HepG2 (cell line): ENCODE measurements around the gene PLXNA1. TPM values are rescaled to one million over a fixed set of nuclear protein-coding genes. Genes with fewer than 3 reads are reported as not detected.

Experiments used
- ATAC-seq: fragments of 200-7000 bp; cut with Tn5 transposase; 3 replicates; pipeline ENCODE4 v1.9.1; 2020; ENCODE audit warnings: mild to moderate bottlenecking, moderate library complexity
- BruUV-seq: library from RNA; stranded (reverse); fragments of 400-500 nt; replicated peaks from 2 replicates; lab custom pipeline; 2021; lab: Mats Ljungman, UMichigan
- CTCF ChIA-PET: fragments of 300-600 bp; formaldehyde crosslinking; extraction: SDS; loops from one replicate; lab custom pipeline; 2021; ENCODE audit warnings: low total read pairs, inconsistent platforms, low intra/inter-chr PET ratio; lab: Yijun Ruan, JAX
- POLR2A ChIA-PET: fragments of 350-600 bp; sonication (Branson Sonifier 250); formaldehyde crosslinking; loops from one replicate; lab custom pipeline; 2020; ENCODE audit warnings: antibody characterized with exemption, inconsistent platforms; lab: Yijun Ruan, JAX
- DNase-seq: peaks from one replicate; pipeline ENCODE4 v3.0.0-alpha.2; 2015; ENCODE audit warnings: low spot score
- FAIRE-seq: peaks from 3 replicates; lab custom pipeline; 2011; peaks lifted over from hg19 to GRCh38; lab: Jason Lieb, UNC
- H2AFZ ChIP-seq: one replicate; pipeline ENCODE4 v1.6.1; 2011; ENCODE audit warnings: low read length, inconsistent platforms
- H3K27ac ChIP-seq: fragments of 300-600 bp; 3 replicates; pipeline ENCODE4 v1.8.0; 2011; ENCODE audit warnings: mixed run types, mild to moderate bottlenecking, mixed read lengths, low read length, inconsistent platforms; ENCODE audit not compliant: insufficient read depth; ENCODE audit errors: extremely low read length
- H3K27me3 ChIP-seq, 2 experiments: fragments of 200-600 bp in 1 of 2; 2 replicates in 1 of 2; 3 replicates in 1 of 2; pipeline versions ENCODE4 v1.6.0 to v1.8.0; 2011; ENCODE audit warnings: low read length in 2 of 2, mild to moderate bottlenecking in 2 of 2, moderate library complexity in 2 of 2, inconsistent platforms in 1 of 2; ENCODE audit not compliant: insufficient read depth in 2 of 2, control insufficient read depth in 1 of 2
- H3K36me3 ChIP-seq, 2 experiments: fragments of 200-600 bp in 1 of 2; replicated peaks in 1 of 2; 2 replicates in 1 of 2; 3 replicates in 1 of 2; pipeline versions ENCODE4 v1.5.1 to v1.8.0; 2011; ENCODE audit warnings: low read length in 2 of 2, inconsistent platforms in 1 of 2; ENCODE audit not compliant: insufficient read depth in 2 of 2, control insufficient read depth in 1 of 2
- H3K4me1 ChIP-seq: 2 replicates; pipeline ENCODE4 v1.5.1; 2012; ENCODE audit warnings: low read length, inconsistent platforms; ENCODE audit not compliant: insufficient read depth
- H3K4me2 ChIP-seq: 2 replicates; pipeline ENCODE4 v1.6.0; 2011; ENCODE audit warnings: low read depth, low read length, inconsistent platforms
- H3K4me3 ChIP-seq, 3 experiments: fragments of 200-600 bp in 1 of 3; sonication (generic), shearing (Covaris generic) in 1 of 3; replicated peaks in 1 of 3; 2 replicates each; pipeline ENCODE4 v1.5.1; 2011 to 2016; ENCODE audit warnings: low read length in 3 of 3, inconsistent platforms in 2 of 3, low read depth in 2 of 3, mild to moderate bottlenecking in 2 of 3, control low read depth in 1 of 3, mixed read lengths in 1 of 3; ENCODE audit not compliant: insufficient read depth in 1 of 3
- H3K79me2 ChIP-seq: one replicate; pipeline ENCODE4 v1.6.1; 2011; ENCODE audit warnings: low read length, inconsistent platforms; ENCODE audit not compliant: insufficient read depth
- H3K9ac ChIP-seq: 2 replicates; pipeline ENCODE4 v1.6.0; 2011; ENCODE audit warnings: mild to moderate bottlenecking, low read depth, low read length, inconsistent platforms; ENCODE audit not compliant: insufficient read depth
- H3K9me3 ChIP-seq: 2 replicates; pipeline ENCODE4 v1.5.1; 2012; ENCODE audit warnings: mild to moderate bottlenecking, low read length
- H4K20me1 ChIP-seq: 2 replicates; pipeline ENCODE4 v1.6.0; 2011; ENCODE audit warnings: inconsistent platforms, mild to moderate bottlenecking, low read length, moderate library complexity; ENCODE audit not compliant: insufficient read depth
- ARID4A ChIP-seq: sonication (generic); formaldehyde crosslinking; IDR thresholded peaks from 2 replicates; pipeline ENCODE4 v1.5.0; 2020; ENCODE audit warnings: mild to moderate bottlenecking, missing genetic modification reagents, borderline replicate concordance
- ATF1 ChIP-seq: IDR thresholded peaks from 2 replicates; pipeline ENCODE4 v1.6.1; 2016; ENCODE audit warnings: mild to moderate bottlenecking, control low read depth
- ATM ChIP-seq: fragments of 450-650 bp; IDR thresholded peaks from 2 replicates; pipeline ENCODE4 v1.7.1; 2017; ENCODE audit warnings: mild to moderate bottlenecking, borderline replicate concordance
- ETV5 ChIP-seq: IDR thresholded peaks from 2 replicates; pipeline ENCODE4 v1.6.1; 2018; ENCODE audit warnings: missing biosample characterization, missing genetic modification reagents, inconsistent platforms, borderline replicate concordance
- FOSL1 ChIP-seq: sonication (generic); formaldehyde crosslinking; IDR thresholded peaks from 2 replicates; pipeline ENCODE4 v1.9.0; 2021; ENCODE audit warnings: missing genetic modification reagents, borderline replicate concordance
- FOSL2 ChIP-seq: sonication (generic); formaldehyde crosslinking; IDR thresholded peaks from 2 replicates; pipeline ENCODE4 v1.4.0; 2020; ENCODE audit warnings: missing genetic modification reagents
- GATAD2A ChIP-seq: IDR thresholded peaks from 2 replicates; pipeline ENCODE4 v1.6.1; 2016
- MXD3 ChIP-seq: IDR thresholded peaks from 2 replicates; pipeline ENCODE4 v1.6.1; 2016; ENCODE audit warnings: mild to moderate bottlenecking, missing biosample characterization, missing genetic modification reagents
- PCBP2 ChIP-seq: fragments of 200-400 bp; formaldehyde crosslinking; optimal IDR thresholded peaks from 2 replicates; pipeline ENCODE3; 2018; ENCODE audit warnings: low read length, low read depth; ENCODE audit not compliant: poor library complexity, severe bottlenecking
- RCOR2 ChIP-seq: IDR thresholded peaks from 2 replicates; pipeline ENCODE4 v1.6.1; 2016; ENCODE audit warnings: missing biosample characterization, missing genetic modification reagents
- RXRA ChIP-seq: sonication (generic); formaldehyde crosslinking; IDR thresholded peaks from 2 replicates; pipeline ENCODE4 v1.5.1; 2020; ENCODE audit warnings: missing genetic modification reagents
- SAP130 ChIP-seq: IDR thresholded peaks from 2 replicates; pipeline ENCODE4 v1.6.1; 2016; ENCODE audit warnings: low read depth
- SMARCC2 ChIP-seq: fragments of 450-650 bp; IDR thresholded peaks from 2 replicates; pipeline ENCODE4 v1.6.1; 2017; ENCODE audit warnings: antibody characterized with exemption, mild to moderate bottlenecking
- SP2 ChIP-seq: sonication (generic); formaldehyde crosslinking; IDR thresholded peaks from 2 replicates; pipeline ENCODE4 v1.5.1; 2020; ENCODE audit warnings: mild to moderate bottlenecking, missing genetic modification reagents
- ZBTB10 ChIP-seq: sonication (generic); formaldehyde crosslinking; IDR thresholded peaks from 2 replicates; pipeline ENCODE4 v1.4.0; 2020; ENCODE audit warnings: missing genetic modification reagents, borderline replicate concordance
- ZBTB3 ChIP-seq: sonication (generic); formaldehyde crosslinking; IDR thresholded peaks from 2 replicates; pipeline ENCODE4 v1.4.0; 2020; ENCODE audit warnings: low read depth, mild to moderate bottlenecking, moderate library complexity, missing genetic modification reagents, borderline replicate concordance
- ZNF234 ChIP-seq: sonication (generic); formaldehyde crosslinking; conservative IDR thresholded peaks from 2 replicates; pipeline ENCODE4 v1.5.1; 2020; ENCODE audit warnings: mild to moderate bottlenecking, missing genetic modification reagents
- ZNF75D ChIP-seq: sonication (generic); formaldehyde crosslinking; IDR thresholded peaks from 2 replicates; pipeline ENCODE4 v1.8.1; 2023; ENCODE audit warnings: missing genetic modification reagents, mild to moderate bottlenecking, borderline replicate concordance
- WGBS: methylation state at CpG from one replicate; pipeline ENCODE4 v1.1.6; 2017; ENCODE audit warnings: low lambda C conversion rate; 5-methylcytosine and 5-hydroxymethylcytosine counted together
- in situ Hi-C: cut with HindIII; loops from 2 replicates; pipeline ENCODE4 v1.10.0; 2017; ENCODE audit warnings: low pct_unique_long_range_greater_than_20kb; ENCODE audit not compliant: extremely low pct_ligation_motif_present
- intact Hi-C: fragments of 100-400 bp; cut with micrococcal nuclease; formaldehyde crosslinking; loops from one replicate; pipeline ENCODE4 v1.10.0; 2022; ENCODE audit not compliant: unreplicated experiment
- polyA plus RNA-seq, 8 experiments: library from polyadenylated mRNA; depleted of rRNA in 3 of 8; stranded (reverse) in 7 of 8; unstranded in 1 of 8; fragments of >200 nt; fragmentation: Illumina TruSeq in 4 of 8; extraction: Trizol in 4 of 8; gene quantifications; 2 replicates each; pipeline versions ENCODE4 v1.2.1 to v1.2.3, GENCODE V29; 2011 to 2016; ENCODE audit warnings: low read depth in 4 of 8, missing spikeins in 1 of 8, mixed read lengths in 1 of 8; ENCODE audit not compliant: insufficient read depth in 1 of 8
- total RNA-seq, 5 experiments: library from RNA; depleted of rRNA; stranded (reverse); fragments of >200 nt; fragmentation: Illumina TruSeq; extraction: Trizol; gene quantifications; 2 replicates each; pipeline ENCODE4 v1.2.3, GENCODE V29; 2016; ENCODE audit warnings: low read depth in 1 of 5

The PLXNA1 gene
- total and polyA plus RNA-seq, 2 of the 13 experiments (the other 11 are each of a cell fraction or from before 2014, with no cell fraction given) = 16.6 to 18.2 TPM

- H4K20me1 ChIP-seq = 0 out of 2 replicates have a peak, but pooled peaks cover under 1% of the 10 kb centered on the region
- no peaks in the 10 kb centered on the region for H3K36me3 ChIP-seq
- peak overlapping the region; percentile 2; the same call in 1 of the 2 replicates for H3K9ac ChIP-seq
- ATAC-seq = peak; percentile 22; the same call in 2 of the 3 replicates
- intact Hi-C loops (no loop called here), in situ Hi-C loops (loop anchor here (10.0 kb wide), 1 partner anchor 304 kb away; no protein-coding TSS in a partner anchor)
- ChIA-PET CTCF (no interaction called here), POLR2A (no interaction called here)
- BruUV-seq = no TSS peak
- H3K4me1 ChIP-seq = peaks cover 29% of the 10 kb centered on the region
- H2AFZ ChIP-seq = no peak overlapping the region
- H3K27ac ChIP-seq = no peak overlapping the region
- peak overlapping the region; percentile 57 for H3K4me2 ChIP-seq
- H3K4me3 ChIP-seq = peak overlapping the region in 1 of 3 experiments; percentile 15; a peak in 1 of 6 replicates
- peaks cover 2 to 16% of the 10 kb centered on the region in 2 experiments; a peak in 3 of 5 replicates for H3K27me3 ChIP-seq
- DNase-seq = peak; percentile 26
- peaks cover 2% of the 10 kb centered on the region for H3K79me2 ChIP-seq
- FAIRE-seq = no peak
- 0 out of 2 replicates have a peak, but pooled peaks have one; percentile 18 for TF ChIP-seq SAP130 (CRISPR knock-in tag)
- no peak for TF ChIP-seq SMARCC2
- TF ChIP-seq MXD3 = no peak
- 0 out of 2 replicates have a peak, but pooled peaks have one; percentile 35 for TF ChIP-seq ZBTB10 (CRISPR knock-in tag)
- no peak for TF ChIP-seq ZNF234 (CRISPR knock-in tag)
- TF ChIP-seq RXRA (CRISPR knock-in tag) = peak; percentile 21; the same call in 1 of the 2 replicates
- TF ChIP-seq PCBP2 = no peak
- no peak for TF ChIP-seq ATF1 (CRISPR knock-in tag)
- peak; percentile 78 for TF ChIP-seq FOSL2
- no peak for TF ChIP-seq FOSL1 (CRISPR knock-in tag)
- TF ChIP-seq ZNF75D (CRISPR knock-in tag) = no peak
- TF ChIP-seq ARID4A = no peak
- no peak for TF ChIP-seq ZBTB3 (CRISPR knock-in tag)
- no peak for TF ChIP-seq RCOR2 (CRISPR knock-in tag)
- TF ChIP-seq ATM = no peak
- TF ChIP-seq ETV5 (CRISPR knock-in tag) = peak; percentile 33; the same call in 1 of the 2 replicates
- peak; percentile 13; the same call in 1 of the 2 replicates for TF ChIP-seq GATAD2A (CRISPR knock-in tag)
- no peak for TF ChIP-seq SP2 (CRISPR knock-in tag)
- peaks cover 7% of the 10 kb centered on the region for H3K9me3 ChIP-seq
- WGBS = 17% methylated on average over 1 of the region's 5 CpGs
Measured at GRCh38 chr3:126979046-126979628, 3.8 kb upstream of the PLXNA1 start.
